Vagina (tissue), 2 donors: ENCODE data around the gene MYRF.

Source experiments
- POLR2A ChIP-seq, 2 donors: fragments of 450-650 bp; IDR thresholded peaks; one replicate each; pipeline ENCODE4 v1.6.1; 2017; ENCODE audit warnings: antibody characterized with exemption in 2 of 2, mild to moderate bottlenecking in 2 of 2, moderate library complexity in 2 of 2
- TF ChIP-seq, protein P1 (sequence below), 3 experiments: fragments of 450-650 bp in 2 of 3; fragments of 200-600 bp in 1 of 3; sonication (generic) in 1 of 3; IDR thresholded peaks; one replicate each; pipeline ENCODE4 v1.5.1; 2017 to 2019; ENCODE audit warnings: antibody characterized with exemption in 3 of 3, mild to moderate bottlenecking in 2 of 3, moderate library complexity in 2 of 3

- TF ChIP-seq POLR2A (IDR thresholded peaks at IDR 0.05), result no peak
- TF ChIP-seq, protein P1, sequence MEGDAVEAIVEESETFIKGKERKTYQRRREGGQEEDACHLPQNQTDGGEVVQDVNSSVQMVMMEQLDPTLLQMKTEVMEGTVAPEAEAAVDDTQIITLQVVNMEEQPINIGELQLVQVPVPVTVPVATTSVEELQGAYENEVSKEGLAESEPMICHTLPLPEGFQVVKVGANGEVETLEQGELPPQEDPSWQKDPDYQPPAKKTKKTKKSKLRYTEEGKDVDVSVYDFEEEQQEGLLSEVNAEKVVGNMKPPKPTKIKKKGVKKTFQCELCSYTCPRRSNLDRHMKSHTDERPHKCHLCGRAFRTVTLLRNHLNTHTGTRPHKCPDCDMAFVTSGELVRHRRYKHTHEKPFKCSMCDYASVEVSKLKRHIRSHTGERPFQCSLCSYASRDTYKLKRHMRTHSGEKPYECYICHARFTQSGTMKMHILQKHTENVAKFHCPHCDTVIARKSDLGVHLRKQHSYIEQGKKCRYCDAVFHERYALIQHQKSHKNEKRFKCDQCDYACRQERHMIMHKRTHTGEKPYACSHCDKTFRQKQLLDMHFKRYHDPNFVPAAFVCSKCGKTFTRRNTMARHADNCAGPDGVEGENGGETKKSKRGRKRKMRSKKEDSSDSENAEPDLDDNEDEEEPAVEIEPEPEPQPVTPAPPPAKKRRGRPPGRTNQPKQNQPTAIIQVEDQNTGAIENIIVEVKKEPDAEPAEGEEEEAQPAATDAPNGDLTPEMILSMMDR (IDR thresholded peaks at IDR 0.05), result no peak
These were observed 31.5 kb downstream of the MYRF start for GRCh38 chr11:61783717-61784505.
